Smooth muscle cell (in vitro differentiated cells): ENCODE data around the gene GULP1. TPM values are rescaled to one million over a fixed set of nuclear protein-coding genes. Genes with fewer than 3 reads are reported as not detected.

Experiments
- DNase-seq: peaks from one replicate; lab custom pipeline; 2025; ENCODE audit not compliant: unreplicated experiment; lab: John Stamatoyannopoulos, UW
- H2AFZ ChIP-seq: fragments of 200-600 bp; sonication (generic); 2 replicates; pipeline ENCODE4 v1.6.0; 2016; ENCODE audit warnings: antibody characterized with exemption, low read depth, mild to moderate bottlenecking
- H3F3A ChIP-seq: fragments of 200-600 bp; sonication (generic); 2 replicates; pipeline ENCODE4 v1.6.0; 2017; ENCODE audit warnings: antibody characterized with exemption, low read depth
- H3K27ac ChIP-seq: fragments of 200-600 bp; sonication (generic); 2 replicates; pipeline ENCODE4 v1.5.1; 2016; ENCODE audit warnings: low read depth, mild to moderate bottlenecking
- H3K27me3 ChIP-seq: fragments of 200-600 bp; sonication (generic); 2 replicates; pipeline ENCODE4 v1.6.1; 2016; ENCODE audit warnings: low read depth, mild to moderate bottlenecking
- H3K36me3 ChIP-seq: fragments of 200-600 bp; sonication (generic); 2 replicates; pipeline ENCODE4 v1.5.1; 2016; ENCODE audit warnings: low read depth
- H3K4me1 ChIP-seq: fragments of 200-600 bp; sonication (generic); 2 replicates; pipeline ENCODE4 v1.5.1; 2016; ENCODE audit warnings: low read depth
- H3K4me2 ChIP-seq: fragments of 200-600 bp; sonication (generic); 2 replicates; pipeline ENCODE4 v1.6.0; 2016; ENCODE audit warnings: mild to moderate bottlenecking
- H3K4me3 ChIP-seq: fragments of 200-600 bp; sonication (generic); 2 replicates; pipeline ENCODE4 v1.5.1; 2016; ENCODE audit warnings: mild to moderate bottlenecking
- H3K79me2 ChIP-seq: fragments of 200-600 bp; sonication (generic); 2 replicates; pipeline ENCODE4 v1.6.0; 2016; ENCODE audit warnings: low read depth, mild to moderate bottlenecking
- H3K9ac ChIP-seq: fragments of 200-600 bp; sonication (generic); 2 replicates; pipeline ENCODE4 v1.6.0; 2016; ENCODE audit warnings: low read depth
- H3K9me3 ChIP-seq: fragments of 200-600 bp; sonication (generic); replicated peaks from 2 replicates; pipeline ENCODE4 v1.5.1; 2016; ENCODE audit warnings: low read depth
- H4K20me1 ChIP-seq: fragments of 200-600 bp; sonication (generic); 2 replicates; pipeline ENCODE4 v1.6.0; 2016; ENCODE audit warnings: low read depth
- CTCF ChIP-seq: fragments of 200-600 bp; sonication (generic); IDR thresholded peaks from 2 replicates; pipeline ENCODE4 v1.5.1; 2017; ENCODE audit warnings: borderline replicate concordance, mild to moderate bottlenecking, antibody characterized with exemption; ENCODE audit not compliant: insufficient read depth, poor library complexity, severe bottlenecking
- WGBS: methylation state at CpG from one replicate; pipeline ENCODE4 v1.1.7; 2016; ENCODE audit warnings: low lambda C conversion rate; 5-methylcytosine and 5-hydroxymethylcytosine counted together
- polyA plus RNA-seq: library from polyadenylated mRNA; unstranded; fragments of >200 nt; fragmentation: Nextera tagmentation; extraction: Ambion mirVana; gene quantifications from 2 replicates; pipeline ENCODE4 v1.2.1, GENCODE V29; 2016
- total RNA-seq: library from RNA; depleted of rRNA; stranded (reverse); fragments of >200 nt; gene quantifications from 2 replicates; pipeline ENCODE4 v1.2.3, GENCODE V29; 2014

Gene GULP1
- total and polyA plus RNA-seq, 2 experiments from 2014 or later = 40.2 to 115 TPM

GRCh38 chr2:188492751-188493150 is 201.1 kb downstream of the GULP1 start:
- no peak for DNase-seq
- TF ChIP-seq CTCF = no peak
- Histone ChIP-seq H3K27me3 (no peaks in the 10 kb centered on the region), H3F3A (peaks cover 14% of the 10 kb centered on the region), H3K79me2 (peaks cover 6% of the 10 kb centered on the region), H3K36me3 (no peaks in the 10 kb centered on the region), H3K4me3 (no peak overlapping the region), H3K4me1 (peaks cover 9% of the 10 kb centered on the region), H2AFZ (no peak overlapping the region), H3K9me3 (no peaks in the 10 kb centered on the region), H3K4me2 (no peak overlapping the region), H4K20me1 (no peaks in the 10 kb centered on the region), H3K27ac (no peak overlapping the region), H3K9ac (no peak overlapping the region)
- 92% methylated on average over 4 of the region's 4 CpGs for WGBS

GRCh38 chr2:188494906-188495305 is 203.2 kb downstream of the GULP1 start:
- Histone ChIP-seq H3K9ac (no peak overlapping the region), H3K79me2 (peaks cover 15% of the 10 kb centered on the region), H3F3A (peaks cover 14% of the 10 kb centered on the region), H3K9me3 (no peaks in the 10 kb centered on the region), H3K27me3 (no peaks in the 10 kb centered on the region), H3K4me1 (peaks cover 9% of the 10 kb centered on the region), H3K4me2 (peak overlapping the region; percentile 51), H4K20me1 (no peaks in the 10 kb centered on the region), H3K36me3 (no peaks in the 10 kb centered on the region), H3K4me3 (no peak overlapping the region), H3K27ac (peak overlapping the region; percentile 84), H2AFZ (no peak overlapping the region)
- no peak for DNase-seq
- TF ChIP-seq CTCF = no peak

- Histone ChIP-seq H3K36me3 (no peaks in the 10 kb centered on the region), H4K20me1 (no peaks in the 10 kb centered on the region), H3K9me3 (no peaks in the 10 kb centered on the region), H3K27me3 (no peaks in the 10 kb centered on the region), H3K4me1 (peaks cover 9% of the 10 kb centered on the region), H3K9ac (peak overlapping the region; percentile 6), H2AFZ (no peak overlapping the region), H3F3A (peaks cover 14% of the 10 kb centered on the region), H3K79me2 (peaks cover 25% of the 10 kb centered on the region), H3K4me2 (peak overlapping the region; percentile 70), H3K4me3 (no peak overlapping the region), H3K27ac (peak overlapping the region; percentile 84)
- WGBS = 1% methylated on average over 2 of the region's 2 CpGs
- DNase-seq = no peak
- no peak for TF ChIP-seq CTCF
These were observed 204.3 kb downstream of the GULP1 start for GRCh38 chr2:188495969-188496431.

GRCh38 chr2:188497726-188498125 is 206.1 kb downstream of the GULP1 start:
- Histone ChIP-seq H3K4me3 (no peak overlapping the region), H3K4me2 (peak overlapping the region; percentile 70), H3K27ac (peak overlapping the region; percentile 84), H4K20me1 (no peaks in the 10 kb centered on the region), H3K9me3 (no peaks in the 10 kb centered on the region), H3K36me3 (no peaks in the 10 kb centered on the region), H2AFZ (no peak overlapping the region), H3K27me3 (no peaks in the 10 kb centered on the region), H3F3A (peaks cover 14% of the 10 kb centered on the region), H3K79me2 (peaks cover 26% of the 10 kb centered on the region), H3K9ac (no peak overlapping the region), H3K4me1 (peaks cover 9% of the 10 kb centered on the region)
- DNase-seq = no peak
- WGBS = 48% methylated on average over 1 of the region's 1 CpG
- no peak for TF ChIP-seq CTCF
